HUES6 (cell line): ENCODE measurements around the gene CFAP65.

Experiments used
- H3K27ac ChIP-seq: 2 replicates; pipeline ENCODE4 v1.7.0; 2013; ENCODE audit warnings: low read depth, mild to moderate bottlenecking, low read length, inconsistent platforms
- H3K27me3 ChIP-seq: 2 replicates; pipeline ENCODE4 v1.6.1; 2013; ENCODE audit warnings: low read length; ENCODE audit not compliant: control insufficient read depth, insufficient read depth
- H3K36me3 ChIP-seq: 2 replicates; pipeline ENCODE4 v1.6.1; 2013; ENCODE audit warnings: low read length; ENCODE audit not compliant: control insufficient read depth, insufficient read depth
- H3K4me1 ChIP-seq: 2 replicates; pipeline ENCODE4 v1.6.1; 2013; ENCODE audit warnings: low read length; ENCODE audit not compliant: control insufficient read depth, insufficient read depth
- H3K4me3 ChIP-seq: 2 replicates; pipeline ENCODE4 v1.5.1; 2013; ENCODE audit warnings: low read depth, low read length
- H3K9ac ChIP-seq: one replicate; pipeline ENCODE4 v1.6.1; 2013; ENCODE audit warnings: mild to moderate bottlenecking, low read length
- H3K9me3 ChIP-seq: 2 replicates; pipeline ENCODE4 v1.6.1; 2013; ENCODE audit warnings: low read depth, low read length; ENCODE audit not compliant: control insufficient read depth, insufficient read depth

The CFAP65 gene

GRCh38 chr2:218980735-218981389 lies 60.5 kb downstream of the CFAP65 start:
- Histone ChIP-seq H3K36me3 (no peaks in the 10 kb centered on the region), H3K4me1 (peaks cover 29% of the 10 kb centered on the region), H3K27ac (no peak overlapping the region), H3K4me3 (peak overlapping the region; percentile 56), H3K9me3 (no peaks in the 10 kb centered on the region), H3K27me3 (peaks cover 97% of the 10 kb centered on the region), H3K9ac (no peak overlapping the region)

- Histone ChIP-seq H3K4me3 (peak overlapping the region; percentile 52), H3K27me3 (peaks cover 98% of the 10 kb centered on the region), H3K9me3 (no peaks in the 10 kb centered on the region), H3K27ac (no peak overlapping the region), H3K36me3 (no peaks in the 10 kb centered on the region), H3K4me1 (peaks cover 29% of the 10 kb centered on the region), H3K9ac (no peak overlapping the region)
These were observed 61.2 kb downstream of the CFAP65 start for GRCh38 chr2:218979846-218980734.

- Histone ChIP-seq H3K27me3 (peaks cover 89% of the 10 kb centered on the region), H3K27ac (no peak overlapping the region), H3K4me1 (peaks cover 4% of the 10 kb centered on the region; the same call in 1 of the 2 replicates), H3K36me3 (no peaks in the 10 kb centered on the region), H3K4me3 (no peak overlapping the region), H3K9me3 (no peaks in the 10 kb centered on the region), H3K9ac (no peak overlapping the region)
These were observed 66.1 kb downstream of the CFAP65 start for GRCh38 chr2:218975060-218975777.

DNA sequence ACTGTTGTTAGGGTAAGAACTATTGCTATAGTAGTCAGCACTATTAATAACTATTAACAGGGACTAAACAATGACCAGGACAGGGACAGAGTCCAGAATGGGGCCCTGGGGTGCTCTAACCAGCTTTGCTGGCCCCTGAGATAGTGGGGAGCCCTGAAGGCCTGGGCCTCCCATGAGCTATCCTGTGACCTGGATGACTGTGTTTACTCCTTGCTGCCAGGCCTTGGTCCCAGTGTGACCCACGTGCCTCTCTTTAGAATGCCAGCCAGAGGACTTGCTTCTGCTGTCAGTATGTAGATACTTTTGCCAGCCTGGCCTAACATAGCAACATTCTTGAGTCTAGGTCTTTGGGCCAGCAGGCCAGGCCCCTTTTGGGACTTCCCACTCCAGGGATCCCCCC lies 70.4 kb downstream of the CFAP65 start:
- Histone ChIP-seq H3K9ac (no peak overlapping the region), H3K9me3 (no peaks in the 10 kb centered on the region), H3K4me1 (no peaks in the 10 kb centered on the region), H3K36me3 (no peaks in the 10 kb centered on the region), H3K4me3 (no peak overlapping the region), H3K27ac (no peak overlapping the region), H3K27me3 (peaks cover 74% of the 10 kb centered on the region)

- Histone ChIP-seq H3K4me3 (peak overlapping the region; percentile 76; the same call in 1 of the 2 replicates), H3K27ac (no peak overlapping the region), H3K27me3 (peaks cover 53% of the 10 kb centered on the region), H3K9me3 (no peaks in the 10 kb centered on the region), H3K4me1 (peaks cover 23% of the 10 kb centered on the region), H3K9ac (peak overlapping the region; percentile 48), H3K36me3 (no peaks in the 10 kb centered on the region)
These were observed 77.1 kb downstream of the CFAP65 start for GRCh38 chr2:218964041-218964771.

GRCh38 chr2:218963601-218964000 lies 77.7 kb downstream of the CFAP65 start:
- H3K4me1 ChIP-seq, result peaks cover 23% of the 10 kb centered on the region
- H3K9me3 ChIP-seq, result no peaks in the 10 kb centered on the region
- H3K27me3 ChIP-seq, result peaks cover 59% of the 10 kb centered on the region
- no peaks in the 10 kb centered on the region for H3K36me3 ChIP-seq
- H3K27ac ChIP-seq, result no peak overlapping the region
- H3K4me3 ChIP-seq, result peak overlapping the region; percentile 76
- peak overlapping the region; percentile 48 for H3K9ac ChIP-seq

DNA sequence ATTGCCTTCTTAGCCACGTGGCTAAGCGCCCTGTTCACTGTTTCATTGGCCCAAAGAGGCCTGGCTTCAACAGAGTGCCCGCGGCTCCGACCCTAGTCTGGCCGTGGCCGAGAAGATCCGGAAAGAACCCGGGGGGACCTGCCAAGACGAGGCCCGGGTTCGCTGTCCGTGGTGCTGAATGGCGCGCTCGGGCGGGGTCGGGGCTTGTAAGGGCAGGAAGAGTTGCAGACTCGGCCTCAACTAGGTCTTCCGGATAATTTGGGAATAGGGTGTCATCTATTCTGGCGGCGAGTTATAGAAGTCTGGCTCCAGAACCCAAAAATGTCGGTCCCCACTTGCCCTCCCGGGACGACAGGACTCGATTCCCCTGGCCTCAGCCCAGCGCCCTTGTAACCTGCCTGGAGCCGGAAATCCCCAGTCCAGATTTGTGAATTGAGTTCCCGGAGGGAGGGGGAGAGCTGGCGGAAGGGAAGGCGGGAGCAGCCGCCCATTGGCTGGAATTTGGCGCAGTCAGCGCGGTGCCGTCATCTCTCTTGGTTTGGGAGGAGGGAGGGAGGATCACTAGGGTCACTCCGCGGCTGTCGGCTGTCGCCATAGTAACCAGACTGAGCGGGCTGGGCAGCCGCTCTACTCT lies 78.3 kb downstream of the CFAP65 start:
- Histone ChIP-seq H3K9me3 (no peaks in the 10 kb centered on the region), H3K36me3 (no peaks in the 10 kb centered on the region), H3K27ac (no peak overlapping the region), H3K4me3 (peak overlapping the region; percentile 76), H3K27me3 (peaks cover 59% of the 10 kb centered on the region), H3K9ac (no peak overlapping the region), H3K4me1 (peaks cover 23% of the 10 kb centered on the region)

DNA sequence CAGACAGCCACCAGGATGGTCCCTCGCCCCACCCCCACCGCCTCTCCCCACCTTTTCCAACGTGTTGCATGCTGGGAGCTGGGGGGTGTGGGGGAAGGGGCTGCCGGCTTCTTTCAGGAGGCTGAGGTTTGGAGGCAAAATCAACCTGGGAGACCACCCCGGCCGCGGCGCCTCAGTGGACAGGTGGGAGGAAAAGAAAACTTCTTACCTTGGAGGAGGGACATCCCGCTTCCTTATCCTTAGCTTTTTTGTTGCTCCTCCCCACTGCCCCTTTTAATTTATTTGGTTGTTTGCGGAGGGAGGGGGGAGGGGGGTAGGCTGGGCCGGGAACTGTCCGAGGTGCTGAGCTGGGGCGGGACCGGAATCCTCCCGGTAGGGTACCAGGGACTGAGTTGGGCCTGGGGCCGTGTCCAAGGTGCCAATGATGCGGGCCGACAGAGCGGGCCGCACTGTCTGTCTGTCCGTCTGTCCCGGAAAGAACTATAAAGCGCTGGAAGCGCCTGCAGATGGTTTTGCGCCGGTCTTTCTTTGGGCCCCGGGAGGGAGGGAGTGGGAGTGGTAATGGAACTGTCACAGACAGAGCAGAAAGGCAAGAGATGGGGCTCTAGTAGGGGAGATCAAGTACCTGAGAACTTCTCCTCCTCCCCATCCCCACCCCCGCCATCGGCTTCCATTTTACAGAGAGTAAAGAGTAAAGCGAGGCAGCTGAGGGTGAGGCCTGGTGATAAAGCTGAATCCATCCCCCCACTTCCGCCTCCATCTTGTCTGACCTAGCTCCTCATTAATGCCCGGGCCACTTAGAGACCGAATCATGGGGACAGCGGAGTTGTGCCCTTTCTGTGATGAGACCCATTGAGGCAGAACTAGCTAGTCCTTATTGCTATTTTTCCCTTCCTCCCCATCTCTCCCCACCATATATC lies 79.4 kb downstream of the CFAP65 start:
- Histone ChIP-seq H3K36me3 (no peaks in the 10 kb centered on the region), H3K4me3 (peak overlapping the region; percentile 51), H3K27ac (no peak overlapping the region), H3K27me3 (peaks cover 61% of the 10 kb centered on the region), H3K9ac (no peak overlapping the region), H3K9me3 (no peaks in the 10 kb centered on the region), H3K4me1 (peaks cover 23% of the 10 kb centered on the region)

- Histone ChIP-seq H3K36me3 (no peaks in the 10 kb centered on the region), H3K9ac (no peak overlapping the region), H3K4me1 (peaks cover 23% of the 10 kb centered on the region), H3K27ac (no peak overlapping the region), H3K27me3 (peaks cover 64% of the 10 kb centered on the region), H3K9me3 (no peaks in the 10 kb centered on the region), H3K4me3 (peak overlapping the region; percentile 51)
These were observed 80.1 kb downstream of the CFAP65 start for GRCh38 chr2:218961229-218961628.
